Activated T-cell treated with anti-CD3 and anti-CD28 coated beads, Interleukin-2, amount 50 U/mL, for 4 hours (primary cell): ENCODE results near the gene ISX. TPM values are rescaled to one million over a fixed set of nuclear protein-coding genes. Genes with fewer than 3 reads are reported as not detected.

Source experiments
- ATAC-seq, 2 donors: fragments of 200-7000 bp; cut with Tn5 transposase; one replicate each; pipeline ENCODE4 v1.10.0; 2021
- DNase-seq: peaks from one replicate; pipeline ENCODE4 v3.0.0-alpha.2; 2020
- H3K27me3 Mint-ChIP-seq: one replicate; pipeline ENCODE4 v1.8.0; 2021; ENCODE audit warnings: low read depth, mixed read lengths
- H3K36me3 Mint-ChIP-seq: one replicate; pipeline ENCODE4 v1.8.0; 2022; ENCODE audit warnings: mixed read lengths; ENCODE audit not compliant: insufficient read depth
- H3K4me1 Mint-ChIP-seq: one replicate; pipeline ENCODE4 v1.8.0; 2021; ENCODE audit warnings: low read depth, mixed read lengths
- H3K4me3 Mint-ChIP-seq: one replicate; pipeline ENCODE4 v1.8.0; 2021; ENCODE audit warnings: mild to moderate bottlenecking, moderate library complexity, mixed read lengths
- H3K9me3 Mint-ChIP-seq: one replicate; pipeline ENCODE4 v1.8.0; 2021; ENCODE audit warnings: mixed read lengths
- total RNA-seq, 3 donors: library from RNA; stranded (reverse); gene quantifications; one replicate each; pipeline ENCODE4 v1.2.1, GENCODE V29; 2021

ISX gene
- total RNA-seq, 3 donors from 2014 or later, result not detected

DNA sequence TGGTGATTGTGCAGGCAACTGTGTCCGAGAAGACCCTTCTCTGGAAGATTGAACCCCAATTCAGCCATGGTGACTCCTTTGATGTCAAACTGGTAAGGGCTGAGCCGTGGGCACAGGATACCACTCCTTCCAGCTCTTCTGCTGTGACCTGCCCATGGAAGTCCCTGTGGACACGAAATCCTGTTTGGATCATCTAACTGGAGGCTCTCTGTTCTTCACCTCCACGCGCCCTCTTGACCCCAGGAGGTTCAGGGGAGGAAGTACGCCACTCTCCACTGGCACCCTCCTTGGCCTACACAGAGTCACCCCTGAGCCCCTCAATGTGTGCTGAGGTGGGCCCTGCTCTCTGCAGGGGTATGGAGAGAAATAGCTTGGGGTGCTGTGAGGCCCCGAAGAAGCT lies 810 bp downstream of the ISX start:
- Mint-ChIP-seq H3K36me3 (no peaks in the 10 kb centered on the region), H3K4me1 (no peaks in the 10 kb centered on the region)

DNA sequence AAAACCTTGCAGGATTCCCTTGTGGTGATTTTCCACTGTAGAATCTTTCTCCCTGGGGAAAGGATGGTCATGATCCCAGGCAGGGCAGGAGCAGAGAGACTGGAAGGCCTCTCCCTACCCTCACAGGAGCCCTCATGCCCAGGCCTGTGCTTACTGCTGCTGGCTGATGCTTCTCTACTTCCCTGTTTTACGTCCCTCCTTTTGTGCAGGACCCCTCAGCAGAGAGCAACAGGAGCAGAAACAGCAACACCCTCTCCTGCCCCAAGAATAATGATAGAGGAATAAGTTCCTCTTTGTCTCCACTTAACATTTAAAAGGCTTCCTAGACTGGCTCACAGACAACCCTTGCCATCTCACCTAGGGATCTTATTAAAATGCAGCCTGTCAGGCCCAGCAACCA lies 3.6 kb downstream of the ISX start:
- Mint-ChIP-seq H3K27me3 (no peaks in the 10 kb centered on the region), H3K36me3 (no peaks in the 10 kb centered on the region), H3K4me3 (no peak overlapping the region), H3K4me1 (no peaks in the 10 kb centered on the region), H3K9me3 (no peaks in the 10 kb centered on the region)
- DNase-seq, result no peak
- ATAC-seq, result no peak

More for the DNA sequence above, 810 bp downstream of the ISX start:
- DNase-seq, result no peak
- H3K4me3 Mint-ChIP-seq, result no peak overlapping the region
- no peaks in the 10 kb centered on the region for H3K9me3 Mint-ChIP-seq
- ATAC-seq, result no peak
- no peaks in the 10 kb centered on the region for H3K27me3 Mint-ChIP-seq

DNA sequence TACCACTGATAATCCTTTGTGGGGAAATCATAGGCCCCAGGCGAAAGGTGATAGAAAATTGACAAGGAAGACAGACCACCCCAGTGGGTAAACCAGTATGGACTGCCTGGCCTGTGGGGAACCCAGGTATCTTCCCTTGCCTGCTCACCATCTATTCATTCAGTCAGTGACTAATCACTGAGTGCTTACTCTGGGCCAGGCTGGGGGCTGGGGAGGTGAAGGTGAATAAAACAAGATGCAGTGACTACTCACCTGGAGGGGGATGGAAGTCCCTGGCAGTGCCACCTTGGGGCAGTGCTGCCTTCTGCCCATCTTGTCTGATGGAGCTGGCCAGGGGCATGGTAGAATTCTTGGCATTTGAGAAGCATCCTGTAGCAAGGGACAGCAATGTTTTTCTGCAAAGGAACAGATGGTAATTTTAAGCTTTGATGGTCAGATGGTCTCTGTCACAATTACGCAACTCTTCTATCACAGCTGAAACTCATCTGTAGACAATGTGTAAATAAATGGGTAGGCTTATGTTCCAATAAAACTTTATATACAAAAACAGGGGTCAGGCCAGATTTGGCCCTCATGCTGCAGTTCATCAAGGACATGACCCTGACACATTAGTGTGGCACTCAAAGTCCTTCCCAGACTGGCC lies 4.6 kb downstream of the ISX start:
- Mint-ChIP-seq H3K36me3 (no peaks in the 10 kb centered on the region), H3K4me1 (no peaks in the 10 kb centered on the region), H3K4me3 (no peak overlapping the region), H3K27me3 (no peaks in the 10 kb centered on the region), H3K9me3 (no peaks in the 10 kb centered on the region)
- DNase-seq, result no peak
- ATAC-seq, result no peak

DNA sequence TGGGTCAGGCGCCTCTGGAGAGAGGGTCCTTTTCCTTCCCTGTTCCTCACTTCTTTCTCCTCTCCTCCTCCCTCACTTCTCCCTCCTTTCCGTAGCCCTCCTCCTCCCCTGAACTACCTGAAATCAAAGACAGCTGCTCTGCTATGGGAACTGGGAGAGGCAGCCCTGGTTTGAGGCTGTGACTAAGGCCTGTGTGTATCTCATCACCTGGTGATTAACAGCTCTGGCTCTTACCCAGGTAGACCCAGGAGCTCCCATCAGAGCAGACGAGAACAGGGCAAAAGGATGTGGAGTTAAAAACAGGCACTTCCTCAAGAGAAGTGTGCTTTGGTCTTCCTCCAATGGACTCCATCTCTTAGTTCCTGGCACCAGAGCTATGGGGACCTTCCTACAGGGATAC lies 5.8 kb downstream of the ISX start:
- DNase-seq (no peak), ATAC-seq (no peak)
- Mint-ChIP-seq H3K27me3 (no peaks in the 10 kb centered on the region), H3K4me1 (no peaks in the 10 kb centered on the region), H3K9me3 (no peaks in the 10 kb centered on the region), H3K4me3 (no peak overlapping the region), H3K36me3 (no peaks in the 10 kb centered on the region)

DNA sequence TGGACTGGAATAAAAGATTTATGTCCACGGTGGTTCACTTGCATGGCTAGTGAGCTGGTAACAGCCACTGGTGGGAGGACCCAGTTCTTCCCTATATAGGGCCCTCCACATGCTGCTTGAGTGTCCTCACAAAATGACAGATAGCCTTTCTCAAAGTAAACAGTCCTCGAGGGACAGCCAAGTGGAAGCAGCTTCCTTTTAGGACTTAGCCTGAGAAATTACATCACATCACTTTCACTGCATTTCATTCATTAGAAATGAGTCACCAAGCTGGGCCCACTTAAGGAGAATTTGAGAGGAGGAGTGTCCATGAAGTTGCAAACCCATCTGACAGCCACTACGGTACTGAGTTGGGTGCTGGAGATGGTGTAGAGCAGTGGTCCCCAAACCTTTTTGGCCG lies 7.0 kb downstream of the ISX start:
- ATAC-seq, result no peak
- no peaks in the 10 kb centered on the region for H3K36me3 Mint-ChIP-seq
- no peaks in the 10 kb centered on the region for H3K9me3 Mint-ChIP-seq

DNA sequence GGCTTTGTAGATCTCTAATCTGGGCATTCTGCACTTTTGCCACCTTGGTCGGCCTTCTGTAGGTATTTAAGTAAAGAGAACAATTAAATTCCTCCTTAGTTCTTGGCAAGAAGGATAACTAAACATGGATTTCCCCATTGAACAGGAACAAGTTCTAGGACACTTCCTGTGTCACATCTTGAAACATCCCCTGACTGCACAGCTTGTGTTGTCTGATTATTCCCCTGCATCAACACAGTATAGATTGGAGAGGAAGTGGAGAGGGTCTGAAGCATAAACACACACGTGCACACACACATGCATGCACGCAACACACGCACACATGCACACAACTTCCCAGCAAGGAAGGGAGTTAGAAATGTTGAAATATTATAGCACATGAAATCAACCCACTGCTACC lies 8.6 kb downstream of the ISX start:
- no peaks in the 10 kb centered on the region for H3K36me3 Mint-ChIP-seq
- ATAC-seq (no peak), DNase-seq (no peak)
- peaks cover 2% of the 10 kb centered on the region for H3K27me3 Mint-ChIP-seq
- H3K4me3 Mint-ChIP-seq, result no peak overlapping the region
- H3K9me3 Mint-ChIP-seq, result no peaks in the 10 kb centered on the region
- H3K4me1 Mint-ChIP-seq, result no peaks in the 10 kb centered on the region

More for the DNA sequence above, 7.0 kb downstream of the ISX start:
- H3K4me3 Mint-ChIP-seq, result no peak overlapping the region
- peaks cover under 1% of the 10 kb centered on the region for H3K27me3 Mint-ChIP-seq
- no peak for DNase-seq
- H3K4me1 Mint-ChIP-seq, result no peaks in the 10 kb centered on the region

DNA sequence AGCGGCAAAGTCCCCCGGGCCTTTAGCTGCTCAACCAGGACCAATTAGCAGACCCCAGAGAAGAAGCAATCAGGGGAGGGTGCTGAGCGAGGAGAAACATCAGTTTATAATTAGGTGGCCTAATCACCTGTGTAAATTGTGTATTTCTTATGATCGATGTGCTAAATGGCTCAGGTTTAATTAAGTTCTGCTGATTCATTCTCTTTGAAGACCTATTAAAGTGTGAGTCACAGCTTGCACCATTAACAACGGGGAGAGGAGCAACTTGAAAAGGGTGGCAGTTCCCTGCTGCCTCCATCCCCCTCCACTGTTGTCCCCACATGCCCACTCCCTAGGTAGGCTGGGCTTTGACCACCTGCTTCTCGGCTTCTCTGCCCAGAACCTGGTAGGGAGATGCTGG lies 10.7 kb downstream of the ISX start:
- Mint-ChIP-seq H3K27me3 (peaks cover 2% of the 10 kb centered on the region), H3K36me3 (no peaks in the 10 kb centered on the region)
- ATAC-seq, result no peak

DNA sequence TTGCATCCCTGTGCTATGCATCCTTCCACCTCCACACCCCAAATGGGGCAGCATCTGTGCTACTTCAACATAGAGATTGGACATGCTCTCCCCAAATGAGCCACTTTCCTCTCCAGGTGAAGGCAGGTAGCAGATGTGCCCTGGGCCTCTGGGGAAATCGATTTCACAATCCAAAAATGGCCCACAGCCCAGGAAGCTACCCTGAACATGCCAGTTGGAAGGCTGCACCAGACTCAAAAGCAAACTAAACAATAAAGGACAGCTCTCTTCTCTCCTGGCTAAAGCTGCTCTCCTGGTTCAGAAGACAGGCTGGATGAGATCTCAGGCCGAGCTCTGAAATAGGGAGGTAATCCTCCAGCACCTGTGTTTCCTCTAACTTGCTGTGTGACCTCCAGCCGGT lies 19.7 kb downstream of the ISX start:
- DNase-seq (no peak), ATAC-seq (no peak)
- Mint-ChIP-seq H3K36me3 (no peaks in the 10 kb centered on the region), H3K4me1 (no peaks in the 10 kb centered on the region), H3K4me3 (no peak overlapping the region), H3K27me3 (peaks cover 10% of the 10 kb centered on the region), H3K9me3 (peaks cover 15% of the 10 kb centered on the region)

More for the DNA sequence above, 10.7 kb downstream of the ISX start:
- H3K9me3 Mint-ChIP-seq, result no peaks in the 10 kb centered on the region
- H3K4me3 Mint-ChIP-seq, result no peak overlapping the region
- no peak for DNase-seq
- H3K4me1 Mint-ChIP-seq, result no peaks in the 10 kb centered on the region

DNA sequence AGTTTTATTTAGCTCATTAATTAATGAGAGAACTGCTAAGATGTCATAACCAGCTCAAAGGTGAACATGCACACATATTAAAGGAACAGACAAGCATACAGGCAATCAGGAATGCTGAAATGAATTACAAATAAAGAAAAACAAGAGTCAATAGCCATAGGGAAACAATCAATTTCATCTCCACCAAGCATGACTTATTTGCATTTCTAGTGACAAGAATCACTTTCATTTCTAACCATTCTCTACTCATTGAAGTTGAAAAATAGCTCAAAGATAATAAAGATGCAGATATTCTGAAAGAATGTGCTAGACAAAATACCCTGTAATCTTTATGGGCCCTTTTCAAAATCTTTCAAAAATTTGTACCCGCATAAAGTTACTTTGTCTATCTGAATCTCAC lies 23.2 kb downstream of the ISX start:
- H3K27me3 Mint-ChIP-seq, result peaks cover 15% of the 10 kb centered on the region
- H3K4me3 Mint-ChIP-seq, result no peak overlapping the region
- no peaks in the 10 kb centered on the region for H3K4me1 Mint-ChIP-seq
- DNase-seq (no peak), ATAC-seq (no peak)
- H3K36me3 Mint-ChIP-seq, result no peaks in the 10 kb centered on the region
- H3K9me3 Mint-ChIP-seq, result peaks cover 7% of the 10 kb centered on the region

DNA sequence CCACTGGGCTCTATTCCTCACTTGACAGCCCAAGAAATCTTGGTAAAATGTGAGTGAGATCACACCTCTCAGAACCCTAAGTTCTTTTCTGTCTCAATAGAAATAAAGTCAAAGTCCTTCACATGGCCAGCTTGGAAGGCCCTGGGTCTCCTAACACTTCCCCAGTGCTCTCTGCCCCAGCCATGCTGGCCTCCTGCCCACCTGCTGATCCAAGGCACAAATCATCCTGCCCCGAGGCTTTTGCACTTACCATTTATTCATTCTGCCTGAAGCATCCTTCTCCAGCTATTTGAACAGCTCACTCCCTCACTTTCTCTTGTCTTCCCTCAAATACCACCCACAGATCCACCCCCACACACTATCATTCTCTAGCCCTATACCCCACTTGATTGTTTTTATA lies 26.4 kb downstream of the ISX start:
- no peak overlapping the region for H3K4me3 Mint-ChIP-seq
- no peak for ATAC-seq

DNA sequence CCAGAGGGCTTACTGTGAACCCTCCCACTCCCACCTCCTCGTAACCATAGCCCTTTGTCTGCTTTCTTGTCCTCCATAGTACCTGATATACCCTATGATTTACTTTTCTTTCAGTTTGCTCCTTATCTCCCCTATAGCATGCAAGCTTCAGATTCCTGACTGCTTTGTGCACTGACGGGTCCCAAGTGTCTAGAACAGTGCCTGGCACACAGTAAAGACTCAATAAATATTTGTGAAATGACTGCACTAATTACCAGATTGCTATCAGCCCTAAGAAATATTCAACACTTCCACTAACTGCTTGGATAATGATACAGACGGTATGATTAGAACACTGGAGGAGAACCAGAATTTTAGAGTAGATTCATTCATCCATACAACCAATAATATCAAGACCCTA lies 33.0 kb downstream of the ISX start:
- H3K9me3 Mint-ChIP-seq, result no peaks in the 10 kb centered on the region
- ATAC-seq (no peak), DNase-seq (no peak)
- peaks cover 27% of the 10 kb centered on the region for H3K27me3 Mint-ChIP-seq
- no peaks in the 10 kb centered on the region for H3K36me3 Mint-ChIP-seq
- H3K4me1 Mint-ChIP-seq, result no peaks in the 10 kb centered on the region
- H3K4me3 Mint-ChIP-seq, result no peak overlapping the region

More for the DNA sequence above, 26.4 kb downstream of the ISX start:
- peaks cover 33% of the 10 kb centered on the region for H3K27me3 Mint-ChIP-seq
- no peak for DNase-seq
- H3K36me3 Mint-ChIP-seq, result no peaks in the 10 kb centered on the region
- H3K9me3 Mint-ChIP-seq, result peaks cover 7% of the 10 kb centered on the region
- no peaks in the 10 kb centered on the region for H3K4me1 Mint-ChIP-seq

DNA sequence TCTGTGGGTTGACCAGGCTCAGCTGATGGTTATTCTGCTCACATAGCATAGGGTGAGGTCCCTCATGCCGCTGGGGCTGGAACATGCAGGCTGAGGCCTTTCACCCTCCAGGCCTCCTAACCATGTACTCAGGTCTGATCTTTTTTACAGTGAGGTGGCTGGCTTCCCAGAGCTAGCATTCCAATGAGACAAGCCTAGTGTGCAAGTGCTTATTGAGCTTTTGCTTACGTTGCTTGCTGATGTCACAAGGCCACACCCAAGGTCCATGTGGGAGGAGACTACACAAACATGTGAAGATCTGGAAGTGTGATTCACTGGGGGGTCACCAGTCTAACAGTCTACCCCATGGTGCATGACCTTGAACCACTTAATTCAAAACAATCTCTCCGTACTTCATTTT lies 33.9 kb downstream of the ISX start:
- Mint-ChIP-seq H3K4me3 (no peak overlapping the region), H3K4me1 (no peaks in the 10 kb centered on the region), H3K27me3 (peaks cover 26% of the 10 kb centered on the region), H3K36me3 (no peaks in the 10 kb centered on the region), H3K9me3 (no peaks in the 10 kb centered on the region)
- DNase-seq, result no peak
- ATAC-seq, result no peak

DNA sequence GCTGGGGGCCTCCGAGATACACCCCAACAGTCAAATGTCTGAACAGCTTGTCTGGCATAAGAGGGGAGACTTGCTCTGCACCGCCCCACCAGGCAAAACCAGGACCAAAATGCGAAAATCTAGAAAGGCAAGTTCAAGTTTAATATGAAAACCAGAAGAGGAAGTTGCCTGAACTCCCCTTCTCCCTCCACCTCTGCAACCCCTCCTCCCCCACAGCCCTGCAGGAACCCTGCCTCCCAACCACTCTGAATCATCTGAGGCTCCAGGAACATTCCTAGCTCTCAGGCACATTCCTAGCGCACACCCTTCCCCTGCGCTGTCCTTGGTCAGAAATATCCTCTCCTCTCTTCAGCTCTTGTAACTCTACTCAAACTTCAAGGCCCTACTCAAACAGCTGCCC lies 36.7 kb downstream of the ISX start:
- no peak overlapping the region for H3K4me3 Mint-ChIP-seq
- no peak for ATAC-seq
- peaks cover 10% of the 10 kb centered on the region for H3K27me3 Mint-ChIP-seq

DNA sequence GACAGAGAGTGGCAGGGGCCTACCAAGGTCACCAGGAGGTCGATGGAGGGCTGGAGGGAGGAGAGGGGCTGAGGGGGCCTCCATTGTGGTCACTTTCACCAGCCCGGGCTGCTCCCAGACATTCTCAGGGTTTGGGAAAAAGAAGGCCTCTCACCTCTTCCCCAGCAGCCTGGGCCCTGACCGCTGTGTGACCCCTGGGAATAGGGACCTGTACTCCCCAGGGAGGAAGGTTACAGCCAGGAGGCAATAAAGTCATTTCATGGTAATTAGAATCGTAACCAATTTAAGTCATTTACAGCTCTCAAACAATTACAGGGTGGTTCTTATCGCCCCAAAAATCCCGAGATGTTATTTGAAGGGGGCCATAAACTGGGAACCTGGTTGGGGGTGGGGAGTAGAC lies 37.8 kb downstream of the ISX start:
- ATAC-seq (no peak), DNase-seq (no peak)
- peaks cover 8% of the 10 kb centered on the region for H3K9me3 Mint-ChIP-seq
- H3K36me3 Mint-ChIP-seq, result no peaks in the 10 kb centered on the region
- H3K27me3 Mint-ChIP-seq, result peaks cover 13% of the 10 kb centered on the region
- no peak overlapping the region for H3K4me3 Mint-ChIP-seq
- no peaks in the 10 kb centered on the region for H3K4me1 Mint-ChIP-seq

More for the DNA sequence above, 36.7 kb downstream of the ISX start:
- DNase-seq, result no peak
- no peaks in the 10 kb centered on the region for H3K36me3 Mint-ChIP-seq
- H3K4me1 Mint-ChIP-seq, result no peaks in the 10 kb centered on the region
- H3K9me3 Mint-ChIP-seq, result peaks cover 1% of the 10 kb centered on the region

DNA sequence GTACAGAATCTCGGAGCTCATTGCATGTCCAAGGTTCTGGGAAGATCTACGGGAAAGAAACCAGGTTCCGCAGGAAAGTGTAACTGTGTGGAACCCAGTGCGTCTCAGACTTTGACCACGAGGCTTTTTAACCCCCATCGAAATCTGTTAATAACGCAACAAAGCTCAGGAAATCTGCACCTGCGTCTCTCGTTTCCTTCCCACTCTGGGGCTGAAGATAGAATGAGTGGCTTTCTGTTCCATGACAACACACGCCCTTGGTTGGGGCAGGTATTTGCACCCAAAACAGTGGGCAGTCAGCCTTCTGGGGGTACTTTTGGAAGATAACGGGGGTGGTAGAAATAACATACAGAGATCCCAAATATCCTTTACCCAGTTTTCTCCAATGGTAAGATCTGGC lies 38.5 kb downstream of the ISX start:
- H3K36me3 Mint-ChIP-seq, result no peaks in the 10 kb centered on the region
- H3K4me1 Mint-ChIP-seq, result no peaks in the 10 kb centered on the region
- peaks cover 17% of the 10 kb centered on the region for H3K27me3 Mint-ChIP-seq
- H3K9me3 Mint-ChIP-seq, result peaks cover 8% of the 10 kb centered on the region
- no peak for DNase-seq
- no peak for ATAC-seq
- no peak overlapping the region for H3K4me3 Mint-ChIP-seq

DNA sequence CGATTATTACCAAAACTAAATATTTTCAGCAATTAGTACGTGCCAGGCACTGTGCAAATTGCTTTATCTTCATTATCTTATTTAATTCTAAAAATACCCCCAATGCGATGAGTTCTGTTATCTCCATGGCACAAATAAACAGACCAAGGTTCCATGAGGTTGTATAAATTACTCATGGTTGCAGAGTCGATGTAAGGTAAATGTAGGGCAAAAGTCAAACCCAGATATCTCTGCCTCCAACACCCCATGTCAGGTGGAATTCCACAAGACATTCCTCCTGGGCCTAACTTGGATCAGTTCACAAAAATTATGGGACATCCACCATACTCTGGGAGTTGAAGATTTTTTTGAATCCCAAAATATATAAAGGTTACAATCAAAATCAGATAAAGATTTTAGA lies 43.7 kb downstream of the ISX start:
- no peak for ATAC-seq
- no peaks in the 10 kb centered on the region for H3K36me3 Mint-ChIP-seq

More for the DNA sequence above, 43.7 kb downstream of the ISX start:
- H3K9me3 Mint-ChIP-seq, result peaks cover 8% of the 10 kb centered on the region
- peaks cover 17% of the 10 kb centered on the region for H3K27me3 Mint-ChIP-seq
- H3K4me3 Mint-ChIP-seq, result no peak overlapping the region
- H3K4me1 Mint-ChIP-seq, result no peaks in the 10 kb centered on the region
- DNase-seq, result no peak
